Middle frontal gyrus (tissue), 1 donor: ENCODE measurements around the gene TCF23.
A peak's percentile ranks its signal among the peaks of the same experiment; 100 is the strongest.
"Not testable (repeated sequence)": the region's sequence is repeated elsewhere in the genome, so short reads cannot be mapped to it uniquely, and the experiment has no call there.

Source experiments
- DNase-seq: peaks from one replicate; pipeline ENCODE4 v3.0.0-alpha.2; 2015; ENCODE audit warnings: low spot score; ENCODE audit errors: extremely low spot score

Gene TCF23

DNA sequence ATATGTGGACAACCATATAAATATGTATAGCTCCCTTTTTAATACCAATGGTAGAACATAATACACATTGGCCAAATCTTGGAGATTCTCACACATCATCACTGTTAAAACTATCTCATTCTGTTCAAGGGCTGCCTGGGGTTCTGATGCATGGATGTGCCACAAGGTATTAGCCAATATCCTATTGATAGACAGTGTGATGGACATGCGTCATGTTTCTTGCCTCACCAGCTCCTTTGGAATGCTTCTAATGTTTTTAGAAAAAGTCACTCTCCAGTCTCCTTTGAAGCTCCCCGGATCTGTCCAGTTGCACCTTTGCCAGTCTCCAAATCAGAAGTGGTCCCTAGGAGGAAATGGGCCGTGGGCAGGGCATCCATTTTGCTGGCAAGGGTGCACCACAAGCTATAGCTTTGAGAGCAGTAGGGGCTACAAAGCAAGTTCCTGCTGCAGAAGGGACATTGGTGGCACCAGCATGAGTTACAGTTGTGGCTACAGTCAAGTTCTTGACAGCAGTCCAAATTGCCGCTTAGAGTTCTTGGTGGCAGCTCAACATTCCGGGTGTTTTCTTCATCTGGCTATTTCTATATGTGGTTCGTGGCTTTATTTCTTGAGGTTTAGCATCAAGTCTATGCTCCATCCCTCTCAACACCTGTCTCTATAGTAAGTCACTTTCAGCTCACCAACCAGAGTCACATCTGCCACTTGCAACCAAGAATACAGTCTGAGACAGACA lies 38.0 kb downstream of the TCF23 start:
- no peak for DNase-seq

DNA sequence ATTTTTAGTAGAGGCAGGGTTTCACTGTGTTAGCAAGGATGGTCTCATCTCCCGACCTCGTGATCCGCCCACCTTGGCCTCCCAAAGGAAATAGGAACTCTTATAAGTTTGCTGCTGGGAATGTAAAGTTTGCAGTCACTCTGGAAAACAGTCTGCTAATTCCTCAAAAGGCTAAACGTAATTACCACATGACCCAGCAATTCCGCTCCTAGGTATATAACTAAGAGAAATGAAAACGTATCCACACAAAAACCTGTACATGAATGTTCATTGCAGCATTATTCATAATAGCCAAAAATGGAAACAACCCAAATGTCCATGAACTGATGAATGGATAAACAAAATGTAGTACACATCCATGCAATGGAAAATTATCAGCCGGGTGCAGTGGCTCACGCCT lies 41.2 kb downstream of the TCF23 start:
- DNase-seq: no peak

DNA sequence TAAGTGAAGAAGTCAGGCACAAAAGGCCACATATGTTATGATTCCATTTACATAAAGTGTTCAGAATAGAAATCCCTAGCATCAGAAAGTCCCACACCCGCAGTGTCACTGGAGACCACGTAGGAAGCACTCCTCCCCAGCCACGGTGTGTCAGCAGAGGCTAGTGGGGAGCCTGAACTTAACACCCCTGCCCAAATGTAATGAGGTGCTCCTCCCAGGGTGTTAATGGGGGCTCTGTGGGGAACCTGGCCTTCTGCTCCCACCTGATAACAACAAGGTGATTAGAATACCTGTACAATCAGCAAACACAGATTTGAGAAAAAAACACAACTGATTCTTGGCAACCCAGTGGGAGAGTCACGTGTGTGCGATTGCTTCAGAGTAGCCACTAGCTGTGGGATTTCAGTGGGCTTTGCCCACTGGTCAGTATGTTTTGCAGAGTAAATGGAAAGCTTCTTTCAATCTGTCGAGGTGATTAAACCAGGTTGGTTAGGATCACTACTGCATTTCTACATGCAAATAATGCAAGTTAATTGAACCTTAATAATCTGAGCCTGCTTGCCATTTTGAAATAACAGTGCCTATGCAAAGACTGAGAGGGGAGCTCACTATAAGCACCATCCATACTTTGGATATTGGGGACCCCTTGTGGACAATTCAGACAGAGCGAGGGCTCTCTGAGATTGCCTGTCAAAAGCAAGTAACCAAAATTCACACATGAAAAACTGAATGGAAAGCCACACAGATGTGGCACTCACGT lies 42.4 kb downstream of the TCF23 start:
- DNase-seq: peak; percentile 39

DNA sequence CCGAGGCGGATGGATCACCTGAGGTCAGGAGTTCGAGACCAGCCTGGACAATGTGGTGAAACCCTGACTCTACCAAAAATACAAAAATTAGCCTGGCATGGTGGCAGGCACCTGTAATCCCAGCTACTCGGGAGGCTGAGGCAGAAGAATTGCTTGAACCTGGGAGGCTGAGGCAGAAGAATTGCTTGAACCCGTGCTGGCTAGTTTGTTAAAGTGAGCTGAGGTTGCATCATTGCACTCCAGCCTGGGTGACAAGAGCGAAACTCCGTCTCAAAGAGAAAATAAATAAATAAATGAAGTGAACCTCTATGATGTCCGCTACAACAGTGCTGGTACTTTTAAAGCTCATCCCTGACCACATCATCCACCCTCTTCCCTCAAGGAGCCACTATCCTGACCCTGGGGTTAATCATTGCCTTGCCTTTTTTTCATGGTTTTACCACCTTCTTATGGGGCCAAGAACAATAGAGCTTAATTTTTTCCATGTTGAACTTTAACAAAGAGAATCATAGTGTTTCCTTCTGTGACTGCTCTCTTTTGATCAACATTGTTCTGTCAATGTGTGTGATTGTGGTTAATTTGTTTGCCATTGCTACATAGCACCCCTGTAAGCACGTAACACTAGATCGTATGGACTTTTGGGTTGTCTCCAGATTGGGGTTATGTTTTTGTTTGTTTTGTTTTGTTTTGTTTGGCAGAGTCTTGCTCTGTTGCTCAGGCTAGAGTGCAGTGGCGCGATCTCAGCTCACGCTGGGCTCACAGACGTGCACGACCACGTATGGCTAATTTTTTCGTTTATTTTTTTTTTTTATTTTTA lies 45.9 kb downstream of the TCF23 start:
- DNase-seq: no peak

DNA sequence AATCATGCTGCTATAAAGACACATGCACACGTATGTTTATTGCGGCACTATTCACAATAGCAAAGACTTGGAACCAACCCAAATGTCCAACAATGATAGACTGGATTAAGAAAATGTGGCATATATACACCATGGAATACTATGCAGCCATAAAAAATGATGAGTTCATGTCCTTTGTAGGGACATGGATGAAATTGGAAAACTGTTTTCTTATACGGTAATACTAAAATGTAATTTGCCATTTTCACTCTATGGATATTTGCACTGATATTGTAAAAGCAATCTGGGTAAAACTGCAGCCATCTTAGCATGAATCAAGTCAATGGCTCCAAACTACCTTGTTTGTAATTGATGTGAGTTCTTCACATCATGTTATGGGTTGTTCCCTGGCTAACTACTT lies 47.0 kb downstream of the TCF23 start:
- not testable (repeated sequence) for DNase-seq

DNA sequence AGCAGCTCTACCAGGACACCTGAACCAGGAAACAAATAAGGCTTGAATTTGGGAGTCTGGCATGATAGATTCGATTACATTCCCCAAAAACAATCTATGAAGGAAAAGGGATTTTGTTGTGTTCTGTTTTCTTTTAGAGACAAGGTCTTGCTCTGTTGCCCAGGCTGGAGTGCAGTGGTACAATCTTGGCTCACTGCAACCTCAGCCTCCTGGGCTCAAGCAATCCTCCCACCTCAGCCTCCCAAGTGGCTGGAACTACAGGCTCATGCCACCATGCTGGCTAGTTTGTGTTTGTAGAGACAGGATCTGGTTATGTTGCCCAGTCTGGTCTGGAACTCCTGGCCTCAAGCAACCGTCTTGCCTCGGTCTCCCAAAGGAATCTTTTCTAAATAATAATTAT lies 49.3 kb downstream of the TCF23 start:
- DNase-seq: not testable (repeated sequence)

DNA sequence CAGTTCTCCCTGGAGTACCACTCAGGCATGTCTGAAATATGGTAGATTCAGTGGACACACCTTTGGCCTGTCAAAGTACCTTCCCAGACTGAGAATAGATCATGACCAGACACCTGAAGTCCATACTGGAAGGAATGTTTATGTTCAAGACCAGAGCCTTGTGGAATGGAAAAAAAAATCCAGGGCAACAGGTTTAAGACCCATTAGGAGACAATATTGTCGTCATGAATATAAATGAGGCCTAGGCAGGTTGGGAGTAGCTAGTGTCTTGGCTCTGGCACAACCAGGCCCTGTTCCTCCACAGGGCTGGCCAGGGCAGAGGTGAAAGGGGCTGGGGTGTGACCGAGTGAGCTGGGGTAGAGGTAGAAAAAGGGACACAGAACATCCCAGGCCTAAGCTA lies 49.8 kb downstream of the TCF23 start:
- DNase-seq: no peak

DNA sequence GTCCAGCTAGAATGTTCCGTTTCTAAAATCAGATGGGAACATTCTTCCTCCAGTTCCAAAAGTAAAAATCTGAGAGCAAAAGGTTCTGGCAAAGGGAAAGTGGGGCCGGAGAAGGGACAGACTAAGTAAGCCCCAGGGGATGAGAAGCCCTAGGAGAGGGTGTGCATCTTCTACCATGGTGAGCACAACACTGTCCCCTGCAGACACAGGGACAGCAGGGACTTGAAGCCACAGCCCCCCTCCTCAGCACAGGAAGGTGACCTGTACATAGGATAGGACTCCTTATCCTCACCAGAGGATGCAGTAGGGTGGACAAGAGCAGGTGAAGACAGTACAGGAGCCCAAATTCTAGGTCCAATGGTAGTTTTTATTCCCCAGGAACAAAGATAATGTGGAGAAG lies 50.4 kb downstream of the TCF23 start:
- DNase-seq: no peak

DNA sequence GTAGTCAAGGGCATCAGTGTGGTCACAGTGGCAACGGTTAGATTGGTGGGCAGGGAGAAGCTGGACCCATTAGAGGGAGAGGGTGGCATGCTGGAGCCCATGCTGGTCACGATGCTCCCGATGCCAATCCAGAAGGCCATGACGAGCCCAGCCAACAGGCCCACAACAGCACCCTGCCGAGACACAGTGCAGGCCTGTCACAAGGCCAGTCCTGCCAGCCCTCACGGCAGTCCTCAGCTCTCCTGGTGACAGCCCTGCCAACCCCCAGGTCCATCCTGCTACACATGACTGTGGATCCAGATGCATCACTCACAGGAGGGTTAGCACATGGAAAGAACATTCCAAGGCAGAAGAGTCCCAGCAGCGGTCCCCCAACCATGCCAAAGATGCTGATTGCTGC lies 52.9 kb downstream of the TCF23 start:
- no peak for DNase-seq

DNA sequence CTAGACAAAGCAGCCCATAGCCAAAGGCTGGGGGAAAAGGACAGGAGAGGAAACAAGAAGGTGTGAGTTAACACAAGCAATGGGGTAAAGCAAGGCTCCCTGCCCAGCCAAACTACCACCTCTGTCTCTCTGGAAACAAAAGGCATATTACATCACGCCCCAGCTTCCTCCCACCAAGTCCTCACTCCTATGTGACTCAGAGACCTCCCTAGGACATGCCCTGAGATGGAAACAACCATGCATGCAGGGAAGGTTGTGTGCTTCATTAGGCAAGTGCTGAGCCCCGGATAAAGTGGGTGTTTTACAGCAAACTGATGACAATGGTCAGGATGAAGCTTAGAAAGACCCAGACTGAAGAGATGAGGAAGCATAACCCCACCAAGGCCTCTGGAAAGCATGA lies 54.0 kb downstream of the TCF23 start:
- DNase-seq: no peak

DNA sequence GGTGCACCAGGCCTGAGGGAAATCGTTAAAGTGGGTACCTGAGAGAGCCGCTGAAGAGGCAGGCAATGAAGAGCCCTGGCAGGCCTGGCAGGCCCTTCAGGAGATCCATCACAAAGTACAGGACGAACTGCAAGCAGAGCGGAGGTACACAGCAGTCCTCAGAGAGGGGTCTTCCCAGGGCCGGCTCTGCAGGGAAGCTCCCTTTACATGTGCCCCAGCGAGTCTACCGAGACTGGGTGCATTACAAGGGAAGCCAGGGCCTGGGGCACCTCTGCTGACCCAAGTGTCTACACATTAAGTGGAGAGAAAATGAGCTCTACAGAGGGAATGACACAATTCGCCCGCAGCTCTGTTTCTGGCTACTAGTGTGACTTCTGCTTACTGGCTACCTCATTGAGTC lies 54.9 kb downstream of the TCF23 start:
- DNase-seq: no peak

DNA sequence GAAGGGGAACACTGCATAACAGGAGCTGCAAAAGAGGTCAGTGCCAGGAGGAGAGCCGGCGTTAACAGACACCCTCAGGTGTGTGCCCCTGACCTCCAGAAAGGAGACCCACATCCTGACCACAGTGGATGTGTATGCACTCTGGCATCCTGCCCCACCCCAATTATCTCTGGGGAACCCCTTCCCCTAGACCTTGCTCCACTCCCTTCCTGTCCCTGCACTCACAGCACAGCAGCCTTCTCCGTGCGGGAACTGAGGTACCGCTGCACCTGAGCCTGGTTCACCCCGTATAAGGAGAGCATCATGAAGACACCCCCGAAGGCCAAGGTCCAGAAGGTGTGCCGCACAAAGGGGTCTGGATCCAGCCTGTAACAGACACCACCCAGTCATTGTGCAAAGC lies 55.8 kb downstream of the TCF23 start:
- DNase-seq: no peak

DNA sequence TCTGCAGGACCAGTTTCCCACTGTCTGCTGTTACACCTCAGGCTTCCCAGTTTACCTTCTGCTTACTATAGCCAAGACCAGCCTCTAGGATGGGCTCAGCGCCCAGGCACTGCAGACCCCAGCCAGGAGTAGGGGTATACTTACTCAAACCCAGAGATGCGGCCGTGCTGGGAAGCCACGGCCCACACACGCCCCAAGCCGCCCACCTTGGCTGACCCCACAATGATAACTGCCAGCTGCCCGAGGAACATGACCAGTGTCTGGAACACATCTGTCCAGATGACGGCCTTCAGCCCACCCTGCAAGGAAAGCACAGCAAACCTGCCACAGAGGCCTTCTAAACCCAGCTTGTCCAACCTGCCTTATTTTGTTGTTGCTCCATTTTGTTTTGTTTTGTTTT lies 56.4 kb downstream of the TCF23 start:
- no peak for DNase-seq

DNA sequence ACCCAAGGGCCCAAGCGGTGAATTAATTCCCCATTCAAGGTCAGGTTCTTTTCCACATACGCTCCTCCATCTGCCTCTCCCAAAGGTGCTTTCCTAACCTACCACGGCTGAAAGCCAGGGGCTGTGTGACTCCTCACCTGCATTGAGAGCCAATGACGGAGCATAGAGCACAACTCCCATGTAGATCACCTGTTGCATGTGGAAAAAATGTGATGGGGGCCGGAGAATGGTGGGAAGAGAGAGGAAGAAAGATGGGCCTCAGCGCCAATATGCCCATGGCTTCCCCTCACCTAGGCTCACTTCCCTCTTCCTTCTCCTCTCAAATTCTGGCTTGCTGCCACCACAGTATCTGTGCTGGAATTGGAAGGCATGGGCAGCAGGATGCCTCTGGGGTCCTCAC lies 57.5 kb downstream of the TCF23 start:
- DNase-seq: no peak
